ENCODE data around the gene IFRD1.

- TF ChIP-seq CTCF (conservative IDR thresholded peaks at IDR 0.05) = no peak
- TF ChIP-seq EZH2 (IDR thresholded peaks at IDR 0.05; ENCODE audit: low read depth) = no peak
These were observed 67.2 kb downstream of the IFRD1 start for GRCh38 chr7:112517487-112517886.

All from PC-9 (cell line).